D721Med (cell line): ENCODE data around the gene FADS2.

ENCODE experiments used
- DNase-seq: peaks from one replicate; pipeline ENCODE4 v3.0.0; 2011; ENCODE audit warnings: low spot score; ENCODE audit not compliant: insufficient read length
- FAIRE-seq: peaks from 2 replicates; lab custom pipeline; 2011; peaks lifted over from hg19 to GRCh38; lab: Jason Lieb, UNC
- CTCF ChIP-seq: IDR thresholded peaks from 2 replicates; pipeline ENCODE4 v1.5.1; 2012; ENCODE audit warnings: mild to moderate bottlenecking, control low read depth; ENCODE audit not compliant: insufficient read depth; ENCODE audit errors: missing control alignments

The FADS2 gene

GRCh38 chr11:61847914-61848581 is 19.9 kb downstream of the FADS2 start:
- DNase-seq (no peak), FAIRE-seq (no peak)
- no peak for TF ChIP-seq CTCF

GRCh38 chr11:61848631-61849030 is 20.5 kb downstream of the FADS2 start:
- TF ChIP-seq CTCF: no peak
- DNase-seq: no peak
- no peak for FAIRE-seq

- TF ChIP-seq CTCF: no peak
- DNase-seq (no peak), FAIRE-seq (no peak)
Observed at GRCh38 chr11:61850687-61851086, 22.6 kb downstream of the FADS2 start.

GRCh38 chr11:61851113-61851899 is 23.2 kb downstream of the FADS2 start:
- DNase-seq: no peak
- no peak for TF ChIP-seq CTCF
- no peak for FAIRE-seq

- FAIRE-seq: no peak
- no peak for TF ChIP-seq CTCF
- no peak for DNase-seq
Observed at GRCh38 chr11:61851900-61852295, 23.8 kb downstream of the FADS2 start.

DNA sequence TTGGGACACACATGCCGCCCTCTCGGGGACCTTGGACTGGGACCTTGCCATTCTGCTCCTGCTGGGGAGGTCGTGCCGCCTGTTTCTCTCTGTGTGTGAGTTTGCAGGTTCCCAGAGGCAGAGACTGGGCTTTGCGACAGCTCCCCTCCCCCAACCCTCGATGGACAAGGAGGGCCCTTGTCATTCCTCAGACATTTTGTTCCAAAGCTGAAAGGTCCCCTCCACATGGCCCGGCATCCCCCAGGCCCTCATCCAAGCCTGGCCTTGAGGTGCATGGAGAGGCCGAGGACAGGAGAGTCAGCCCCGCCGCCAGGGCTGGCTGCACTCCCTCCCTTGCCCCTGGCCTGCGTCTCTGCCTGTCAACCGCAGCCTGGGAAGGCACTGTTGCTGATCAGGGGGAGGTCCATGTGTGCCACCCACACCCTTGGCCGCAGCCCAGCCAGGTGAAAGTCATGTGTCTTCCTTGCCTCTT is 25.6 kb downstream of the FADS2 start:
- FAIRE-seq: no peak
- DNase-seq: no peak
- TF ChIP-seq CTCF: no peak

DNA sequence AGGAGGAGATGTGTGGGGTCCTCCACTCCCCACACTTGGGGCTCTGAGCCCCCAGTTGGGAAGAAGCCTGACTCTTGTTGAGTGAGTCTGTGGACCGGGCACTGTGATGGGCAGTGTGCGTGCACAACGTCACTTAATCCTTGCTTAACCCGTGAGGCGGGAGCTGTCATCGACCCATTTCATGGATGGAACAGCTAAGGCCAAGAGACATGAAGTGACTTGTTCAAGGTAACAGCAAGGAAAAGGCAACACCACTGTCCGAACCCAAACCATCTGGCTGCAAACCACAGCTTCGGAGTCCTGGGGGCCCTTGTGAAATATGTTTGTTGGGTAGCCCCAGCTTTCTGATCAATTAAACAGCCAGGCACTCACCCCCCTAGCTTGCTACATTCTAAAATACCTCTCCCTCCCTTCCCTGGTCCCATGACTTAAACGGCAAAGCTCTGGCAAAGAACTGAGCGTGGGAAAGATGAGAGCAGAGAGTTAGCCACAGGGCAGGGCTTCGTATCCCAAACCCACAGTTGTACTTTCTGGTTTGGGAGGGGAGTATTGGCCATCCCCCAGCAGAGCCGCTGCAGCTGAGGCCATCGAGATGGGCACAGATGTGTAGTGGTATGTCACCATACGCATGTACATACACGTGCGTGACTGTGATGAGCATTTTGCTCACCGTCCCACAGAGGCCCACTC is 26.3 kb downstream of the FADS2 start:
- FAIRE-seq (no peak), DNase-seq (no peak)
- TF ChIP-seq CTCF: no peak
